Measurements from ENCODE around the gene USP35.

The USP35 gene

GRCh38 chr11:78189174-78189724, 530 bp downstream of the USP35 start:
- peaks cover 46% of the 10 kb centered on the region for H3K4me1 ChIP-seq (ENCODE audit: control insufficient read depth, insufficient read depth, low read length, unreplicated experiment)
- H3K4me3 ChIP-seq (ENCODE audit: low read depth, low read length): peak overlapping the region; percentile 86
- H3K79me2 ChIP-seq (ENCODE audit: control insufficient read depth, insufficient read depth, low read length, unreplicated experiment): peaks cover 70% of the 10 kb centered on the region
- no peak overlapping the region for H3K27ac ChIP-seq (ENCODE audit: low read depth, low read length)
- no peaks in the 10 kb centered on the region for H3K27me3 ChIP-seq (ENCODE audit: insufficient read depth, low read length)
- H2AFZ ChIP-seq (ENCODE audit: low read length, unreplicated experiment): peak overlapping the region; percentile 74
- 0 out of 2 replicates have a peak, but pooled peaks cover 4% of the 10 kb centered on the region for H3K36me3 ChIP-seq (ENCODE audit: insufficient read depth, low read length)

GRCh38 chr11:78189851-78190250, 1.1 kb downstream of the USP35 start:
- H3K79me2 ChIP-seq (ENCODE audit: control insufficient read depth, insufficient read depth, low read length, unreplicated experiment): peaks cover 70% of the 10 kb centered on the region
- peak overlapping the region; percentile 86 for H3K4me3 ChIP-seq (ENCODE audit: low read depth, low read length)

GRCh38 chr11:78190374-78190773, 1.7 kb downstream of the USP35 start:
- Histone ChIP-seq H3K36me3 (ENCODE audit: insufficient read depth, low read length) (no peaks in the 10 kb centered on the region), H3K27me3 (ENCODE audit: insufficient read depth, low read length) (no peaks in the 10 kb centered on the region), H2AFZ (ENCODE audit: low read length, unreplicated experiment) (no peak overlapping the region), H3K27ac (ENCODE audit: low read depth, low read length) (no peak overlapping the region), H3K4me1 (ENCODE audit: control insufficient read depth, insufficient read depth, low read length, unreplicated experiment) (peaks cover 44% of the 10 kb centered on the region), H3K79me2 (ENCODE audit: control insufficient read depth, insufficient read depth, low read length, unreplicated experiment) (peaks cover 72% of the 10 kb centered on the region), H3K4me3 (ENCODE audit: low read depth, low read length) (peak overlapping the region; percentile 86)

More at GRCh38 chr11:78189851-78190250, 1.1 kb downstream of the USP35 start:
- no peak overlapping the region for H2AFZ ChIP-seq (ENCODE audit: low read length, unreplicated experiment)
- H3K27ac ChIP-seq (ENCODE audit: low read depth, low read length): no peak overlapping the region
- no peaks in the 10 kb centered on the region for H3K27me3 ChIP-seq (ENCODE audit: insufficient read depth, low read length)
- peaks cover 46% of the 10 kb centered on the region for H3K4me1 ChIP-seq (ENCODE audit: control insufficient read depth, insufficient read depth, low read length, unreplicated experiment)
- H3K36me3 ChIP-seq (ENCODE audit: insufficient read depth, low read length): 0 out of 2 replicates have a peak, but pooled peaks cover 3% of the 10 kb centered on the region

- H3K79me2 ChIP-seq (ENCODE audit: control insufficient read depth, insufficient read depth, low read length, unreplicated experiment): peaks cover 74% of the 10 kb centered on the region
- H3K4me1 ChIP-seq (ENCODE audit: control insufficient read depth, insufficient read depth, low read length, unreplicated experiment): peaks cover 39% of the 10 kb centered on the region
- no peak overlapping the region for H3K27ac ChIP-seq (ENCODE audit: low read depth, low read length)
- H2AFZ ChIP-seq (ENCODE audit: low read length, unreplicated experiment): no peak overlapping the region
- no peak overlapping the region; the same call in 1 of the 2 replicates for H3K4me3 ChIP-seq (ENCODE audit: low read depth, low read length)
- H3K27me3 ChIP-seq (ENCODE audit: insufficient read depth, low read length): no peaks in the 10 kb centered on the region
- no peaks in the 10 kb centered on the region for H3K36me3 ChIP-seq (ENCODE audit: insufficient read depth, low read length)
Measured at GRCh38 chr11:78190871-78191538, 2.3 kb downstream of the USP35 start.

- no peaks in the 10 kb centered on the region for H3K36me3 ChIP-seq (ENCODE audit: insufficient read depth, low read length)
- peaks cover 27% of the 10 kb centered on the region for H3K4me1 ChIP-seq (ENCODE audit: control insufficient read depth, insufficient read depth, low read length, unreplicated experiment)
- peaks cover 67% of the 10 kb centered on the region for H3K79me2 ChIP-seq (ENCODE audit: control insufficient read depth, insufficient read depth, low read length, unreplicated experiment)
- H2AFZ ChIP-seq (ENCODE audit: low read length, unreplicated experiment): no peak overlapping the region
- H3K27me3 ChIP-seq (ENCODE audit: insufficient read depth, low read length): no peaks in the 10 kb centered on the region
- no peak overlapping the region; the same call in 1 of the 2 replicates for H3K27ac ChIP-seq (ENCODE audit: low read depth, low read length)
- no peak overlapping the region for H3K4me3 ChIP-seq (ENCODE audit: low read depth, low read length)
Measured at GRCh38 chr11:78192223-78192719, 3.6 kb downstream of the USP35 start.

- Histone ChIP-seq H3K27ac (ENCODE audit: low read depth, low read length) (peak overlapping the region; percentile 54; the same call in 1 of the 2 replicates), H3K27me3 (ENCODE audit: insufficient read depth, low read length) (no peaks in the 10 kb centered on the region), H3K79me2 (ENCODE audit: control insufficient read depth, insufficient read depth, low read length, unreplicated experiment) (peaks cover 62% of the 10 kb centered on the region), H3K4me1 (ENCODE audit: control insufficient read depth, insufficient read depth, low read length, unreplicated experiment) (peaks cover 24% of the 10 kb centered on the region), H3K4me3 (ENCODE audit: low read depth, low read length) (no peak overlapping the region), H3K36me3 (ENCODE audit: insufficient read depth, low read length) (no peaks in the 10 kb centered on the region), H2AFZ (ENCODE audit: low read length, unreplicated experiment) (no peak overlapping the region)
Measured at GRCh38 chr11:78192911-78193351, 4.2 kb downstream of the USP35 start.

- peaks cover 4% of the 10 kb centered on the region; the same call in 1 of the 2 replicates for H3K36me3 ChIP-seq (ENCODE audit: insufficient read depth, low read length)
- no peak overlapping the region for H3K4me3 ChIP-seq (ENCODE audit: low read depth, low read length)
- H3K4me1 ChIP-seq (ENCODE audit: control insufficient read depth, insufficient read depth, low read length, unreplicated experiment): peaks cover 24% of the 10 kb centered on the region
- H3K27me3 ChIP-seq (ENCODE audit: insufficient read depth, low read length): no peaks in the 10 kb centered on the region
- H3K27ac ChIP-seq (ENCODE audit: low read depth, low read length): no peak overlapping the region
- peaks cover 60% of the 10 kb centered on the region for H3K79me2 ChIP-seq (ENCODE audit: control insufficient read depth, insufficient read depth, low read length, unreplicated experiment)
- H2AFZ ChIP-seq (ENCODE audit: low read length, unreplicated experiment): no peak overlapping the region
Measured at GRCh38 chr11:78193806-78194205, 5.1 kb downstream of the USP35 start.

GRCh38 chr11:78194490-78194889, 5.8 kb downstream of the USP35 start:
- no peak overlapping the region for H3K27ac ChIP-seq (ENCODE audit: low read depth, low read length)
- peaks cover 24% of the 10 kb centered on the region for H3K4me1 ChIP-seq (ENCODE audit: control insufficient read depth, insufficient read depth, low read length, unreplicated experiment)
- no peak overlapping the region for H3K4me3 ChIP-seq (ENCODE audit: low read depth, low read length)
- H3K27me3 ChIP-seq (ENCODE audit: insufficient read depth, low read length): no peaks in the 10 kb centered on the region
- peaks cover 6% of the 10 kb centered on the region; the same call in 1 of the 2 replicates for H3K36me3 ChIP-seq (ENCODE audit: insufficient read depth, low read length)
- no peak overlapping the region for H2AFZ ChIP-seq (ENCODE audit: low read length, unreplicated experiment)
- peaks cover 53% of the 10 kb centered on the region for H3K79me2 ChIP-seq (ENCODE audit: control insufficient read depth, insufficient read depth, low read length, unreplicated experiment)

- peaks cover 9% of the 10 kb centered on the region for H3K4me1 ChIP-seq (ENCODE audit: control insufficient read depth, insufficient read depth, low read length, unreplicated experiment)
- peaks cover 38% of the 10 kb centered on the region for H3K79me2 ChIP-seq (ENCODE audit: control insufficient read depth, insufficient read depth, low read length, unreplicated experiment)
- no peaks in the 10 kb centered on the region for H3K27me3 ChIP-seq (ENCODE audit: insufficient read depth, low read length)
- H3K27ac ChIP-seq (ENCODE audit: low read depth, low read length): no peak overlapping the region
- H3K4me3 ChIP-seq (ENCODE audit: low read depth, low read length): no peak overlapping the region
- peaks cover 6% of the 10 kb centered on the region; the same call in 1 of the 2 replicates for H3K36me3 ChIP-seq (ENCODE audit: insufficient read depth, low read length)
- no peak overlapping the region for H2AFZ ChIP-seq (ENCODE audit: low read length, unreplicated experiment)
Measured at GRCh38 chr11:78195917-78196560, 7.3 kb downstream of the USP35 start.

GRCh38 chr11:78196661-78197091, 8.0 kb downstream of the USP35 start:
- Histone ChIP-seq H3K36me3 (ENCODE audit: insufficient read depth, low read length) (peaks cover 9% of the 10 kb centered on the region; the same call in 1 of the 2 replicates), H3K4me1 (ENCODE audit: control insufficient read depth, insufficient read depth, low read length, unreplicated experiment) (peaks cover 9% of the 10 kb centered on the region), H3K79me2 (ENCODE audit: control insufficient read depth, insufficient read depth, low read length, unreplicated experiment) (peaks cover 34% of the 10 kb centered on the region), H3K4me3 (ENCODE audit: low read depth, low read length) (no peak overlapping the region), H2AFZ (ENCODE audit: low read length, unreplicated experiment) (no peak overlapping the region), H3K27me3 (ENCODE audit: insufficient read depth, low read length) (no peaks in the 10 kb centered on the region), H3K27ac (ENCODE audit: low read depth, low read length) (no peak overlapping the region)

All from ACC112 (cell line).